Right cardiac atrium (tissue), 5 donors: ENCODE measurements around the gene ST8SIA6. TPM values are rescaled to one million over a fixed set of nuclear protein-coding genes. Genes with fewer than 3 reads are reported as not detected.

Experiments
- ATAC-seq, 2 donors: fragments of 200-7000 bp; cut with Tn5 transposase; one replicate each; pipeline versions ENCODE4 v1.8.0 to v1.9.1; 2020; ENCODE audit warnings: moderate library complexity in 2 of 2, mild to moderate bottlenecking in 1 of 2
- DNase-seq, 3 donors: peaks; one replicate each; pipeline ENCODE4 v3.0.0-alpha.2; 2020
- H3K27ac ChIP-seq: one replicate; pipeline ENCODE4 v1.5.1; 2013; ENCODE audit warnings: mild to moderate bottlenecking, low read length, control low read depth, moderate library complexity
- H3K27me3 ChIP-seq: one replicate; pipeline ENCODE4 v1.6.1; 2013; ENCODE audit not compliant: control insufficient read depth, insufficient read depth
- H3K4me1 ChIP-seq: one replicate; pipeline ENCODE4 v1.6.1; 2013; ENCODE audit warnings: low read length; ENCODE audit not compliant: control insufficient read depth, insufficient read depth
- H3K4me3 ChIP-seq: one replicate; pipeline ENCODE4 v1.5.1; 2013; ENCODE audit warnings: low read length, control low read depth
- H3K9me3 ChIP-seq: one replicate; pipeline ENCODE4 v1.6.1; 2013; ENCODE audit warnings: low read length; ENCODE audit not compliant: control insufficient read depth
- WGBS: extraction: QIAGEN DNeasy Blood & Tissue Kit; methylation state at CpG from one replicate; pipeline ENCODE4 v1.1.7; 2013; 5-methylcytosine and 5-hydroxymethylcytosine counted together
- intact Hi-C, 4 donors: fragments of 100-400 bp; cut with DNase I; formaldehyde crosslinking; loops; one replicate each; pipeline versions ENCODE4 v1.11.0 to v1.14.0; 2022 to 2023
- polyA plus RNA-seq: library from polyadenylated mRNA; stranded (reverse); fragments of 200-250 nt; gene quantifications from one replicate; pipeline ENCODE4 v1.2.3, GENCODE V29; 2013
- total RNA-seq, 4 donors: library from RNA; stranded (reverse); fragmentation: NEBNext Ultra II Directional; extraction: Animal tissue kit (Norgen Biotek cat#: 25700); gene quantifications; one replicate each; pipeline ENCODE4 v1.2.1, GENCODE V29; 2021
- donor health status: healthy with polysubstance abuse.
- donor health status: DM: no; HTN: yes; CAD: no.
- donor health status: DM: no; HTN: no; CAD: no.
- donor health status: DM: no; HTN: yes; CAD: no; lungs with severe emphysema.
- donor health status: DM: yes; HTN: yes; CAD: no.

Gene ST8SIA6
- total and polyA plus RNA-seq, 5 donors, result 1.7 to 20.0 (median 10.9) TPM

GRCh38 chr10:17476073-17476472 is 21.7 kb upstream of the ST8SIA6 start:
- ATAC-seq (no peak), DNase-seq (no peak)
- no peaks in the 10 kb centered on the region for H3K27me3 ChIP-seq
- intact Hi-C loops, result no loop called here
- no peaks in the 10 kb centered on the region for H3K9me3 ChIP-seq
- H3K4me3 ChIP-seq, result no peak overlapping the region
- no peaks in the 10 kb centered on the region for H3K4me1 ChIP-seq
- WGBS, result 88% methylated on average over 1 of the region's 1 CpG
- H3K27ac ChIP-seq, result no peak overlapping the region

GRCh38 chr10:17475661-17476060 is 21.3 kb upstream of the ST8SIA6 start:
- 54% methylated on average over 3 of the region's 3 CpGs for WGBS
- no peaks in the 10 kb centered on the region for H3K4me1 ChIP-seq
- H3K9me3 ChIP-seq, result no peaks in the 10 kb centered on the region
- DNase-seq (no peak), ATAC-seq (peak in 1 of 2 donors; percentile 28)
- H3K27me3 ChIP-seq, result no peaks in the 10 kb centered on the region
- intact Hi-C loops, result no loop called here
- no peak overlapping the region for H3K4me3 ChIP-seq
- H3K27ac ChIP-seq, result no peak overlapping the region

GRCh38 chr10:17474595-17475323 is 20.4 kb upstream of the ST8SIA6 start:
- 36% methylated on average over 5 of the region's 5 CpGs for WGBS
- Histone ChIP-seq H3K4me1 (no peaks in the 10 kb centered on the region), H3K4me3 (no peak overlapping the region), H3K27me3 (no peaks in the 10 kb centered on the region), H3K27ac (no peak overlapping the region), H3K9me3 (no peaks in the 10 kb centered on the region)
- intact Hi-C loops, result no loop called here
- no peak for ATAC-seq
- no peak for DNase-seq

GRCh38 chr10:17473228-17473950 is 19.0 kb upstream of the ST8SIA6 start:
- WGBS, result 57% methylated on average over 11 of the region's 11 CpGs
- Histone ChIP-seq H3K9me3 (no peaks in the 10 kb centered on the region), H3K27ac (no peak overlapping the region), H3K4me1 (no peaks in the 10 kb centered on the region), H3K27me3 (no peaks in the 10 kb centered on the region), H3K4me3 (no peak overlapping the region)
- no peak for ATAC-seq
- intact Hi-C loops, result no loop called here
- no peak for DNase-seq

GRCh38 chr10:17472481-17473227 is 18.3 kb upstream of the ST8SIA6 start:
- DNase-seq (no peak), ATAC-seq (no peak)
- no peaks in the 10 kb centered on the region for H3K9me3 ChIP-seq
- no peak overlapping the region for H3K4me3 ChIP-seq
- no peaks in the 10 kb centered on the region for H3K4me1 ChIP-seq
- intact Hi-C loops, result no loop called here
- H3K27me3 ChIP-seq, result no peaks in the 10 kb centered on the region
- WGBS, result 80% methylated on average over 3 of the region's 3 CpGs
- H3K27ac ChIP-seq, result no peak overlapping the region

DNA sequence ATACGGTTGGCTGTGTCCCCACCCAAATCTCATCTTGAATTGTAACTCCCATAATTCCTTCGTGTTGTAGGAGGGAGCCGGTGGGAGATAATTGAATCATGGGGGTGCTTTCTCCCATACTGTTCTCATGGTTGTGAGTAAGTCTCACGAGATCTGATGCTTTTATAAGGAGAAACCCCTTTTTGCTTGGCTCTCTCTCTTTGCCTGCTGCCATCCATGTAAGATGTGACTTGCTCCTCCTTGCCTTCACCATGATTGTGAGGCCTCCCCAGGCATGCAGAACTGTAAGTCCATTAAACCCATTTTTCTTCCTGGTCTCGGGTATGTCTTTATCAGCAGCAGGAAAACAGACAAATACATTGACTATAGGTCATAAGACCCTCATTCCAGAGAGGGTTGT is 15.9 kb upstream of the ST8SIA6 start:
- Histone ChIP-seq H3K27me3 (no peaks in the 10 kb centered on the region), H3K4me3 (no peak overlapping the region), H3K4me1 (no peaks in the 10 kb centered on the region), H3K27ac (no peak overlapping the region), H3K9me3 (no peaks in the 10 kb centered on the region)
- intact Hi-C loops, result no loop called here
- ATAC-seq (no peak), DNase-seq (no peak)
- 94% methylated on average over 5 of the region's 5 CpGs for WGBS

GRCh38 chr10:17465328-17466125 is 11.1 kb upstream of the ST8SIA6 start:
- H3K9me3 ChIP-seq, result no peaks in the 10 kb centered on the region
- H3K4me3 ChIP-seq, result no peak overlapping the region
- ATAC-seq (no peak), DNase-seq (no peak)
- intact Hi-C loops, result no loop called here
- H3K4me1 ChIP-seq, result no peaks in the 10 kb centered on the region
- H3K27ac ChIP-seq, result no peak overlapping the region
- 60% methylated on average over 5 of the region's 5 CpGs for WGBS
- H3K27me3 ChIP-seq, result no peaks in the 10 kb centered on the region

- DNase-seq (no peak), ATAC-seq (no peak)
- no peaks in the 10 kb centered on the region for H3K27me3 ChIP-seq
- intact Hi-C loops, result no loop called here
- no peak overlapping the region for H3K4me3 ChIP-seq
- WGBS, result 83% methylated on average over 5 of the region's 5 CpGs
- H3K9me3 ChIP-seq, result no peaks in the 10 kb centered on the region
- H3K4me1 ChIP-seq, result no peaks in the 10 kb centered on the region
- no peak overlapping the region for H3K27ac ChIP-seq
Measured at GRCh38 chr10:17464545-17464944, 10.2 kb upstream of the ST8SIA6 start.

DNA sequence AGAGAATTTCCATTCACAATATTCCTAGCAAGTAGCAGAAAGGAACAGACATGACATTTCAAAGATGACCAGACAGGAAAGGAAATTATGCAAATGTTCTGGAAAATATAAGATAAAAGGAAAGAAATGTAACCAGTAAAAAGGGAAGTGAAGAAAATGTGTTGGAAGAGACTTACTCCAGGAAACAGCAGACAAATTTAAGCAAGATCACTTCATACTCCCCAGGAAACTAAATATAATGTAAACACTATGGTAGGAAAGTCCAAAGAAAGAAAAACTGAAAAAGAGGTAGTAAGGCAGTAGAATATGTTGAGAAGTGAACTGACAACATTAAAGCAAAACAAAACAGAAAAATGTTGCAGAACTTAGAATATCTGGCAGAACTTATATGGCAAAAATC is 6.4 kb upstream of the ST8SIA6 start:
- Histone ChIP-seq H3K9me3 (no peaks in the 10 kb centered on the region), H3K4me3 (no peak overlapping the region), H3K4me1 (no peaks in the 10 kb centered on the region), H3K27ac (no peak overlapping the region), H3K27me3 (no peaks in the 10 kb centered on the region)
- intact Hi-C loops, result no loop called here
- ATAC-seq, result no peak
- DNase-seq, result no peak

DNA sequence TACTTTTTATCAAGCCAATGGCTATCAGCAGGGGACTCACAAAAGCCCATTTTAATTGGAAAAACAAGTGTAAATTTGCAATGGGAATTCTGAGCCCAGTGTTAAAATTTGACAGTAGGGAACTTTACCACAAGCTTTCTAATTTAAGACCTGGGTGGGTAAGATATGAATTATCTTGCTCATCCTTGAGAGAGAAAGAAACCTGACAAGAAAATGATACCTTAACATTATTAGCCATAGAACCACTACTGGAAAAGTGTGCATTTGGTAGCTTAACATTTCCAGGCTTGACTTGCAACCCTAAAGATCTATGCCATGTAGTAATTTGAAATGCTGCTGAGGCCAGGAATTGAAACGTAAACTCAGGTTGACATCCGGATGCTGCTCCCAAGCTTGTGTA is 2.7 kb upstream of the ST8SIA6 start:
- intact Hi-C loops, result no loop called here

More for the DNA sequence above, 2.7 kb upstream of the ST8SIA6 start:
- ATAC-seq (no peak), DNase-seq (no peak)
- H3K9me3 ChIP-seq, result no peaks in the 10 kb centered on the region
- no peaks in the 10 kb centered on the region for H3K27me3 ChIP-seq
- WGBS, result 95% methylated on average over 2 of the region's 2 CpGs
- no peak overlapping the region for H3K27ac ChIP-seq
- H3K4me1 ChIP-seq, result no peaks in the 10 kb centered on the region
- no peak overlapping the region for H3K4me3 ChIP-seq
